Loucy (cell line): ENCODE measurements around the gene ZFAND3.

Experiments used
- H2AFZ ChIP-seq: fragments of 200-600 bp; sonication (generic); 2 replicates; pipeline ENCODE4 v1.6.0; 2016; ENCODE audit warnings: antibody characterized with exemption, mild to moderate bottlenecking, low read length, moderate library complexity
- H3F3A ChIP-seq: fragments of 200-600 bp; 2 replicates; pipeline ENCODE4 v1.6.0; 2016; ENCODE audit warnings: antibody characterized with exemption, low read depth, mild to moderate bottlenecking
- H3K27me3 ChIP-seq: fragments of 200-600 bp; sonication (generic); 2 replicates; pipeline ENCODE4 v1.6.1; 2014; ENCODE audit warnings: low read length, mild to moderate bottlenecking; ENCODE audit not compliant: insufficient read depth, poor library complexity, severe bottlenecking
- H3K36me3 ChIP-seq: fragments of 200-600 bp; sonication (generic); 2 replicates; pipeline ENCODE4 v1.6.1; 2016; ENCODE audit warnings: low read length; ENCODE audit not compliant: insufficient read depth
- H3K4me1 ChIP-seq: fragments of 200-600 bp; sonication (generic); 2 replicates; pipeline ENCODE4 v1.5.1; 2014; ENCODE audit warnings: low read length, mild to moderate bottlenecking; ENCODE audit not compliant: insufficient read depth, poor library complexity, severe bottlenecking
- H3K4me2 ChIP-seq: fragments of 200-600 bp; sonication (generic); 2 replicates; pipeline ENCODE4 v1.6.0; 2014; ENCODE audit warnings: antibody characterized with exemption, low read length, low read depth, mild to moderate bottlenecking; ENCODE audit not compliant: poor library complexity, severe bottlenecking
- H3K4me3 ChIP-seq: fragments of 200-600 bp; sonication (generic); 2 replicates; pipeline ENCODE4 v1.5.1; 2014; ENCODE audit warnings: low read length, mild to moderate bottlenecking, mixed read lengths; ENCODE audit not compliant: poor library complexity, severe bottlenecking
- H3K79me2 ChIP-seq: fragments of 200-600 bp; sonication (generic); 2 replicates; pipeline ENCODE4 v1.6.1; 2014; ENCODE audit warnings: low read length; ENCODE audit not compliant: insufficient read depth
- H3K9ac ChIP-seq: fragments of 200-600 bp; sonication (generic); 2 replicates; pipeline ENCODE4 v1.6.0; 2014; ENCODE audit warnings: mild to moderate bottlenecking, low read depth, low read length, moderate library complexity; ENCODE audit not compliant: poor library complexity, severe bottlenecking
- H3K9me2 ChIP-seq: fragments of 200-600 bp; sonication (generic); replicated peaks from 2 replicates; pipeline ENCODE4 v1.6.1; 2016; ENCODE audit warnings: low read depth, low read length, mixed read lengths
- H3K9me3 ChIP-seq: fragments of 200-600 bp; sonication (generic); 2 replicates; pipeline ENCODE4 v1.6.1; 2014; ENCODE audit warnings: mild to moderate bottlenecking, antibody characterized with exemption, low read length, low read depth; ENCODE audit not compliant: insufficient read depth
- H4K20me1 ChIP-seq: fragments of 200-600 bp; sonication (generic); 2 replicates; pipeline ENCODE4 v1.6.0; 2014; ENCODE audit warnings: antibody characterized with exemption, low read length, mild to moderate bottlenecking; ENCODE audit not compliant: insufficient read depth, poor library complexity, severe bottlenecking
- EZH2phosphoT487 ChIP-seq: fragments of 200-600 bp; IDR thresholded peaks from 2 replicates; pipeline ENCODE4 v1.6.1; 2018; ENCODE audit warnings: antibody characterized with exemption, mild to moderate bottlenecking, moderate library complexity, borderline replicate concordance
- TF ChIP-seq, protein P1 (sequence below): fragments of 200-600 bp; sonication (generic); conservative IDR thresholded peaks from 2 replicates; pipeline ENCODE4 v1.5.1; 2014; ENCODE audit warnings: mild to moderate bottlenecking, antibody characterized with exemption, low read length

The ZFAND3 gene

DNA sequence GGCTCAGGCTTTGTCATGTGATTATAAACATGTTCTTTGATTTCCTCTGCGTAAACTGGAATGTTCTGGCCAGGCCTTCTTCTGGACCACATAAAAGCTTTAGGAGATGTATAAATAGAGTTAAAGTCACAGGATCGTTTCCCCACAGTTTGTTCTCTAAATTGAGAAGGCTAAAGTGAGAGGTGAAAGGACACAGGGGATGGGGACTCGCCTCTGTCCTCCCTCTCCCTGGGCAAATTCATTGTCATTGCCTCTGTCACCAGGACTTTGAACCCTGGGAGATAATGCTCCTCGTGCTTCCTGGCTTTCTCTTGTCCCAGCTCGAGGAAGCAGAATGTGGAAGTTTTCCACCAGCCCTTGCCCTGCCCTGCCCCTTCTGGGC is 20.3 kb upstream of the ZFAND3 start:
- Histone ChIP-seq H4K20me1 (no peaks in the 10 kb centered on the region), H3K9ac (no peak overlapping the region), H3K27me3 (no peaks in the 10 kb centered on the region), H3K79me2 (no peaks in the 10 kb centered on the region), H2AFZ (no peak overlapping the region), H3F3A (no peaks in the 10 kb centered on the region), H3K36me3 (no peaks in the 10 kb centered on the region), H3K4me2 (no peak overlapping the region), H3K4me3 (no peak overlapping the region), H3K9me3 (no peaks in the 10 kb centered on the region), H3K4me1 (no peaks in the 10 kb centered on the region), H3K9me2 (no peaks in the 10 kb centered on the region)
- no peak for TF ChIP-seq EZH2phosphoT487
- TF ChIP-seq, protein P1, sequence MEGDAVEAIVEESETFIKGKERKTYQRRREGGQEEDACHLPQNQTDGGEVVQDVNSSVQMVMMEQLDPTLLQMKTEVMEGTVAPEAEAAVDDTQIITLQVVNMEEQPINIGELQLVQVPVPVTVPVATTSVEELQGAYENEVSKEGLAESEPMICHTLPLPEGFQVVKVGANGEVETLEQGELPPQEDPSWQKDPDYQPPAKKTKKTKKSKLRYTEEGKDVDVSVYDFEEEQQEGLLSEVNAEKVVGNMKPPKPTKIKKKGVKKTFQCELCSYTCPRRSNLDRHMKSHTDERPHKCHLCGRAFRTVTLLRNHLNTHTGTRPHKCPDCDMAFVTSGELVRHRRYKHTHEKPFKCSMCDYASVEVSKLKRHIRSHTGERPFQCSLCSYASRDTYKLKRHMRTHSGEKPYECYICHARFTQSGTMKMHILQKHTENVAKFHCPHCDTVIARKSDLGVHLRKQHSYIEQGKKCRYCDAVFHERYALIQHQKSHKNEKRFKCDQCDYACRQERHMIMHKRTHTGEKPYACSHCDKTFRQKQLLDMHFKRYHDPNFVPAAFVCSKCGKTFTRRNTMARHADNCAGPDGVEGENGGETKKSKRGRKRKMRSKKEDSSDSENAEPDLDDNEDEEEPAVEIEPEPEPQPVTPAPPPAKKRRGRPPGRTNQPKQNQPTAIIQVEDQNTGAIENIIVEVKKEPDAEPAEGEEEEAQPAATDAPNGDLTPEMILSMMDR: no peak

DNA sequence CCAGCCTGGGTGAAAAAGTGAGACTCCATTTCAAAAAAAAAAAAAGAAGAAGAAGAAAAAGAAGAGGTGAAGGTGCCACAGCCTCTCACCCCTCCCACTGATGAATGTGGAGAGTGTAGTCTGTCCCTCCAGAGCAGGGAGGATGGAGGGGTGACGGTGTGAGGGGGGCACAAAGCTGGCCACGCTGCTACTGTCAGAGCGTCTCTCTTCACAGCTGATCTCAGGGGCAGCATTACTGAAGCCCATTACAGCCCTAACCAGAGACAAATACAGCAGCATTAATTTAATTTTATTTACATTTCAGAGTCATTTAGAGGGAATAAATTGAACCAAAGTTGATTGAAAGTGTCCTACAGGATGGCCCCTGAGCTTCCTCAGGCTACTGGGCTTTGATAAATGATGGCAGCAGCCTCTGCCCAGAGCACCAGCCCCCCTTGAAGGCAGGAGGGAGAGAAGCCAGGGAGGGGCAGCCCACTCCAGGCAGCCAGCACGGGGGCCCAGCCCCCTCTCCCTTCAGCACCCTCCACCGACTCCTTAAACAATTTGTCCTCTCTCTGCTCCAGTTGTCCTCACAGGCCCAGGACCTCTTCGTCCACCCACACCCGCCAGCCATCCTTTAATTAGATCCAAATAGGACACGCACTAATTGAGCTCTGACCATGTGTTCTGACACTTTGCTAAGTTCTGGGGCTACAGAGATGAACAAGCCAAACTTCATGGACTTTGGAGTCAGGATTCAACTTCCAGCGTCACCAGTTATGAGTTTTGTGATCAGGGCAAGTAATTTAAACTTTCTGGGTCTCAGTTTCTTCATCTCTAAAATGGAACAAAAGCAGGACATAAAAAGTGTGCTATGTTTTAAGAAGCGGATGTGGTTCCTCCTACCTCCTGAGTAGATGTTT is 18.6 kb upstream of the ZFAND3 start:
- no peak overlapping the region for H3K4me2 ChIP-seq

DNA sequence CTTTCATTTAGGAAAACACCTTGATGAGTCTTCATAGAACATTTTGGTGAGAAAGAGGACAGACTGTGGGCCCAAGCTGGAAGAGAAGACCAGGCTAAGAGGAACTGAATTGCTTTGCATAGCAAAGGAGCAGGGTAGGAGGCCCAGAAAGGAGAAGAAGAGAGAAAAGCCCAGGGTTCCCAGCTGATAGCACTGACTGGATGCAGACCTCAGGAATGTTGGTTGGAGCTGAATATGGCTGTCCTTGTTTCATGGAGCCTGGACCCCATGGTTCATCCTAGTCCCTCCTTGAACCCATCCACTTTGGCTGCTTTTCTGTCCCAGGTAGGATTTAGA is 18.0 kb upstream of the ZFAND3 start:
- no peaks in the 10 kb centered on the region for H3K9me3 ChIP-seq
- H3K9ac ChIP-seq: no peak overlapping the region
- H3K36me3 ChIP-seq: no peaks in the 10 kb centered on the region
- no peaks in the 10 kb centered on the region for H3F3A ChIP-seq
- no peaks in the 10 kb centered on the region for H4K20me1 ChIP-seq
- H3K4me1 ChIP-seq: no peaks in the 10 kb centered on the region
- no peak overlapping the region for H3K4me3 ChIP-seq
- H3K27me3 ChIP-seq: no peaks in the 10 kb centered on the region
- H2AFZ ChIP-seq: no peak overlapping the region
- no peak overlapping the region for H3K4me2 ChIP-seq
- no peak for TF ChIP-seq EZH2phosphoT487
- TF ChIP-seq, protein P1: no peak
- H3K9me2 ChIP-seq: no peaks in the 10 kb centered on the region
- no peaks in the 10 kb centered on the region for H3K79me2 ChIP-seq

More for the DNA sequence above, 18.6 kb upstream of the ZFAND3 start:
- H3K9ac ChIP-seq: no peak overlapping the region
- H2AFZ ChIP-seq: no peak overlapping the region
- no peaks in the 10 kb centered on the region for H3K36me3 ChIP-seq
- H3K9me3 ChIP-seq: no peaks in the 10 kb centered on the region
- H3K4me3 ChIP-seq: no peak overlapping the region
- H3K79me2 ChIP-seq: no peaks in the 10 kb centered on the region
- TF ChIP-seq, protein P1: no peak
- TF ChIP-seq EZH2phosphoT487: no peak
- H4K20me1 ChIP-seq: no peaks in the 10 kb centered on the region
- H3F3A ChIP-seq: no peaks in the 10 kb centered on the region
- H3K9me2 ChIP-seq: no peaks in the 10 kb centered on the region
- H3K27me3 ChIP-seq: no peaks in the 10 kb centered on the region
- no peaks in the 10 kb centered on the region for H3K4me1 ChIP-seq
